Cardiac septum (tissue), 1 donor: ENCODE measurements around the gene MLLT10. TPM values are rescaled to one million over a fixed set of nuclear protein-coding genes. Genes with fewer than 3 reads are reported as not detected.

Experiments
- DNase-seq: peaks from one replicate; pipeline ENCODE4 v3.0.0-alpha.2; 2020; ENCODE audit warnings: low spot score
- intact Hi-C: fragments of 100-400 bp; cut with DNase I; formaldehyde crosslinking; loops from one replicate; pipeline ENCODE4 v1.14.0; 2022
- total RNA-seq: library from RNA; stranded (reverse); fragmentation: NEBNext Ultra II Directional; extraction: Animal tissue kit (Norgen Biotek cat#: 25700); gene quantifications from one replicate; pipeline ENCODE4 v1.2.1, GENCODE V29; 2021
- donor health status: DM: no; HTN: no; CAD: no.

Gene MLLT10
- total RNA-seq, 1 donor from 2014 or later = 32.5 TPM

DNA sequence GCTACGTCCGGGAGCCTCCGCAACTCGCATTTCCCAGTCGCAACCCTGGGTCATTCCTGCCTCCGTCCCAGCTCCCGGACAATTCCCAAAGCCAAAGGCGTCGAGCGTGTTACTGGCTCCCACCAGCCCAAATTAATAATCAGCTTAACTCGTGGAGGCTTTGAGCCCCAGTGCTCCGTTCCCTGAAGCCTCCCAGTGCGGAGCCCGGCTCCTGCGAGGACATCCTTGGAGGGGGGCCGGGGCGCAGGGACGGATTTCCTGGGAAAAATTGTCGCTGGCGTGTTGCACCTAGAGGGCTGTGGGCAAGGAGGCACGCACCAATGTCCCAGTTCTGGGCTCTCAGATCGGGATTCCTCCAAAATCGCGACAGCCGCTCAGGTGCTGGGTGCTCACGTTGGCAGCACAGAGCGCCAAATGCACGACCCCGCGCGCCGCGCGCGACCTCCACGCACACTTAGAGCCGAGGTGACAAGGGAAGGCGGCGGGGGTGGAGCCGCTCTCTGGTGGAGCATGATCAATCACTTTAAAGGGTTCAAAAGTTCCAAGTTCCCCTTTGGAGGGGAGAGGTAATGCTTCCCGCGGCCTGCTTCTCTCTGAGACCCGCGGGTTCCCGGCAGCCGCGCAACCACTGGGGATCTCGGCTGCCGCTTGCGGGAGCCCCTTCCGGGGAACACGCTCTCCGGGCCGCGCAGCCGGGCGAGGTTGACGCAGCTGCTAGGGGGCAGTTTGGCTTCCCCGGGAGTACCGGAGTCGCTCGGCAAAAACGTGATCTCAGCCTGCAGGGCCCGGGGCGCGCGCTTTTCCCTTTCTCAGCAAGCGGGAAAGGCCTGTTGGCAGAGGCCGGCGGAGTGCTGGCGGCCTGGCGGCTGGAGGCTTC is 34.1 kb upstream of the MLLT10 start:
- intact Hi-C loops = loop anchor here (10.0 kb wide), 3 partner anchors 135 to 455 kb away; no protein-coding TSS in a partner anchor
- DNase-seq = no peak

DNA sequence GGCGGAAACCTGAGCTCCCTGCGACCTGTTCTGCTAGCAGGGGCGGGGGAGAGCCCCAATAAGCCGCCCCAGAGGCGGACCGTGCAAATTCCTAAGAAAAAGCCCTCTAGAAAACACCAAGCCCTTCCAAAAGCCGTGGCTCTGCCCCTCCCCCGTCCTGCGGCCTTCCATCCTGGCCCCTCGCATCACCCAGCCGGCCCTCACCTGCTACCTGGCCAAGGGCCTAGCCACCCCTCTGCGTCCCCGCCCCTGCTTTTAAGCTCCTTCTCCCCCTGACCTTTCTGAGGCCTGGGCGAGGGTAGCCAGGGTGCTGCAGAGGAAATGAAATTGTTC is 33.5 kb upstream of the MLLT10 start:
- DNase-seq = no peak
- intact Hi-C loops = no loop called here

DNA sequence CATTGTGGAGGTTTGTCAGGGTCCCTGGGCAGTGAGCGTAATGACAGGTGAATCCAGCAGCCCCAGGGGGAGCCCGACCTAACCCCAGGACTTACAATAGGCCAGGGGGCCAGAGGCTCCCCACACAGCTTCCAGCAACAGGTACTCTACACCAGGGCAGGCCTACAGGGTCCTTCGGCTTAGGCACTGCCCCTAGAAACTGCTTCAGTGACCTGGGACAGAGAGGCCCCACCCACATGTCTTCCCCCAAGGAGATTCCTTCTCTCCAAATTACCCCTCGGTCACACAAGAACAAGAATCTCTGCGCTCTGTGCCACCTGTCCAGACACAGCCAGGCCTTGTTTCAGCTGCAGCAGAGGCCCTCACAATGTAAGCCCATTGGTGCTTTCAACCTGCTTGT is 32.9 kb upstream of the MLLT10 start:
- intact Hi-C loops = no loop called here
- DNase-seq = no peak

DNA sequence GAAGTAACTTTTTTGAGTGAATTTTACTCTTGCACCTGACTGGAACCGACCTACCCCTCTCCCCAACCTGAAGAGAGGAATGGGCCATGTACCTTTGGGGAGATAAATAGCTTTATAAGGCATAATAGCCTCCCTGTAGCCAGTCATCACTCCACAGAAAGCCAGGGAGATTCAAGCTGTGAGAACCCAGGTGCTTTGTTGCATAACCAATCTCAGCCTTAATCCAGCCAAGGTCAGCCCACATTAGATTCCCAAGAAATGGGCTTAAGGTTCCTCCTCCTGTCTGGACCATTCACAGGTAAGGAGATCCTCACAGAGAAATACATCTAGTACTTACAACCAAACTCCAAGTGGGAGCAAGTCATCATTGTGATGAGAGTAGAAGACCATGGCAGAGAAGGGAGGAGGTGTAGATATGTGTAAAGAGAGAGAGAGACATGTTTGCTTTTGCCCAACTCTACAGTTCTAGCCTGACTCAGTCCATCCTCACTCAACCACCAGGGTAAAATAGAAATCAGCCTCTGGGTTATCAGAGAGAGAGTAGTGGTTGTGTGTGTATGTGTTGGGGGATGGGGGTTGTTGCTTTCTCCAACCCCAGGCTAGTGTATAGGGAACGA is 32.2 kb upstream of the MLLT10 start:
- DNase-seq = no peak
- intact Hi-C loops = no loop called here

DNA sequence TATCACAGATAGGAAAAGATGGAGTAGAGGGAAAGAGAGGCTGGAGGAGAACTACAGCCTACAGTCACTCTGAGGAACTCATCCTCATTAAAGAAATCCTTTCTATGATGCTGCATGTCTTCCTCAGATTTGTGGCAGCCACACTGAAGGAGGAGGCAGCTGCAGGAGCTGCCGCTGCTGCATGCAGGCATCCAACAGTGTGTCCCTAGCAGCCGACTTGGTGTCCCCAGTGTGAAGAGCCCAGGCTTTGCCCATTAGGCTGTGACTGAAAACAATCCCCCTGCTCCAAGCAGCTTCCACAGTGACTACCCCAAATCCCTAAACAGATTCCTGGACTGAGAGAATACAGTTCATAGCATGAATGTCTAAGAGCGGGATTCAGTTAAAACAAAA is 31.7 kb upstream of the MLLT10 start:
- no peak for DNase-seq
- intact Hi-C loops = no loop called here

DNA sequence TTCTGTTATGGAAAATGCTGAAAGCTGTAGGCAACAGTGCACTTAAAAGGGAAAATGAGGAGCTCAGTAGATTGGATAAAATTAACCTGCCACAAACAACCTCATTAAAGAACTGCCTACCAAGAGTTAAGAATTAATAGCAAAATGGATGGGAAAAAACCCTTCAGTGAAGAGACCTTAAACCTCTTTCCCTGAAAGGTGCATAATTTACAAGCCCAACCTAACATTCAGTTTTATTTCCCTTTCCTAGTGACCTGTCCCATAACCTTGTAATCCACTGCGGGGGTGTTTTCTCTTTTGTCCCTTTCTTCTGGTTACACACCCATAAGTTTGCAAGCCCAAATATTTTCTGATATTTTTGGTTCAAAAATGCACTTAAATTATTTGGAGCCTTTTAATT is 30.5 kb upstream of the MLLT10 start:
- no peak for DNase-seq
- intact Hi-C loops = no loop called here

DNA sequence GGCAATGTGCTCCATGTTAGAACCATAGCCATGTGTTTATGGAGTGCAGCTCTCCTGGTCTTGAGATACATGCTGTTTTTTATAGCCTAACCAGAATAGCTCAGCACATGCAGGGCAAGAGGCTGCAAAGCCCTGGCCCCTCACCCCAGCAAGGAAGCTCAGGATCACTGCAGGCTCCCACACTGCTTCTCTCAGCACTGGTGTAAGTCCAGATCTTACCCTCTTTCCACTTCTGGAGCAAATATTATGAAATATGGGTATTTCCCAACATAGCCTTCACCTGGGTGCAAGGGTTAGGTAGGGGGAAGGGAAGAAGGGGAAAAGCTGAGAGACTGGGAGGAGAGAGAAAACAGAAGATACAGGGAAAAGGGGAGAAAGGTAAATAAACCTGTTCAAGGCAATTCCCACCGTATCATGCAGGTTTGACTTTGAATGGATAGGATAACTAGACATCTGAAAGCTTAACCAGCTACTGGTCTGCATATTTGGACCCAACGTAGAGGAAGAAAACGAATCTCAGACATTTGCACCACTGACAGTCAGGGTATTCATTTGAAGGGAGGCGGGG is 28.2 kb upstream of the MLLT10 start:
- DNase-seq = no peak
- intact Hi-C loops = no loop called here

DNA sequence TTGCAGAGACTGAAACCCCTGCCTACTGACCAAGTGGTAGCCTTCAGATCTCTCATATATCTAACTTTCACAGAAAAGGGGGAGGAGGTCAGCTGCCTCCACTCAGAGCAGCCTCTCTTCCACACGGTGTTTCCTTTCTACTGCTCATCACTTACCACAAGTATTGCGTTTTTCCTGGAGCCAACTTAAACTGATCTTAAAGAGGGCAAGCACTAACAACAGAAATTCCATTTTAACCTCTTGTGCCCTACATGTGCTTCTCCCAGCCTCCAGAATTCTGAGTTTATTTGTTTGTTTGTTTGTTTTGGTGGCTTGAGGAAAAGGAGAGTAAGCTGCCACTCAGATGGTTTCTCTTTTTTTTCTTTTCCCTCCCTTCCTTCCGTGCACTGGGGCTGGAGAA is 27.7 kb upstream of the MLLT10 start:
- intact Hi-C loops = no loop called here
- DNase-seq = no peak

DNA sequence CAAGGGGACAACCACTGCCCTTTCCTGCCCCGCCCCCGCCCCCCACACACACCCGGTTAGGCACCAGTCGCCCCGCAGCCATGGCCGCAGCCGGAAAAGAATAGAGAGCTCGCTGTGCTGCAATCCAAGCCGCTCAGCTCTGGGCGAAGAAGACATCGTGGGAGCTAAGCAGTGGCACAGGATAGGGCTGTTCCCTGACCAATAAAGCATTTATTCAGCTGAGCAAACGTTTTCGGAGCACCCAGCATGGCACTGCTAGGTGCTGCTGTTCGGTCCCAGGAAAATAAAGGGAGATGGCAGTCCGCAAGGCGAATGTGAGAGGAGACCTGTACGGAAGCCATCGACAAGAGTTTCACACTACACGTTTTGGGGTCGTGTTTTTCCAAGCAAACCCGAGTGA is 26.9 kb upstream of the MLLT10 start:
- intact Hi-C loops = no loop called here
- DNase-seq = no peak

DNA sequence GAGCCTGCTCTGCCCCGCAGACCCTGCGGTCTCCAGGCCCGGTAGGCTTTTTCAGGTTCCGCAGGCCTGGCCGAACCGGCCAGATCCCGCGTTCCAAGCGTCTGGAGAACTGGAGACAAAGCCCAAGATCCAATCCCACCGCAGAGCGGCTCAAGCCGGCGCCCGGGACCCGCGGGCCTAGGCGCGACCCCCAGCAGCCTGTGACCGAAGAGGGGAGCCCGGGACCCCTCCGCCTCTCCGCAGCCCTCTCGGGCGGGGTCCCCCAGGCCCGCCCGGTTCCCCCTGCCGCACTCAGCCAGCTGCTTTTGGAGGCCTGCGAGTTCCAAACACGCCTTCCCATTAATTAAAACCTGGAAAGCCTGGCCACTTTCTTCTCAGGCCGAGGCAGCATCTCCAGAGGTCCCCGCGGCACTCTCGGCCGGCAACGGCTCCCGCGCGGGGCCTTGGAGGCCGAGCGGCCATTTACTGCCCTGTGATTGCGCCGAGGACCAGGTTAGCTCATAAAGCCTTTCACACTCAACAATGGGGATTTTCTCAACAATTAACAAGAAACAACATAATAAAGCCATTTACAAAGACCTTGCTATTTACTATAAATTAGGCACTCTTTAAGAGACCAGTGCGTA is 25.2 kb upstream of the MLLT10 start:
- intact Hi-C loops = no loop called here
- DNase-seq = no peak

DNA sequence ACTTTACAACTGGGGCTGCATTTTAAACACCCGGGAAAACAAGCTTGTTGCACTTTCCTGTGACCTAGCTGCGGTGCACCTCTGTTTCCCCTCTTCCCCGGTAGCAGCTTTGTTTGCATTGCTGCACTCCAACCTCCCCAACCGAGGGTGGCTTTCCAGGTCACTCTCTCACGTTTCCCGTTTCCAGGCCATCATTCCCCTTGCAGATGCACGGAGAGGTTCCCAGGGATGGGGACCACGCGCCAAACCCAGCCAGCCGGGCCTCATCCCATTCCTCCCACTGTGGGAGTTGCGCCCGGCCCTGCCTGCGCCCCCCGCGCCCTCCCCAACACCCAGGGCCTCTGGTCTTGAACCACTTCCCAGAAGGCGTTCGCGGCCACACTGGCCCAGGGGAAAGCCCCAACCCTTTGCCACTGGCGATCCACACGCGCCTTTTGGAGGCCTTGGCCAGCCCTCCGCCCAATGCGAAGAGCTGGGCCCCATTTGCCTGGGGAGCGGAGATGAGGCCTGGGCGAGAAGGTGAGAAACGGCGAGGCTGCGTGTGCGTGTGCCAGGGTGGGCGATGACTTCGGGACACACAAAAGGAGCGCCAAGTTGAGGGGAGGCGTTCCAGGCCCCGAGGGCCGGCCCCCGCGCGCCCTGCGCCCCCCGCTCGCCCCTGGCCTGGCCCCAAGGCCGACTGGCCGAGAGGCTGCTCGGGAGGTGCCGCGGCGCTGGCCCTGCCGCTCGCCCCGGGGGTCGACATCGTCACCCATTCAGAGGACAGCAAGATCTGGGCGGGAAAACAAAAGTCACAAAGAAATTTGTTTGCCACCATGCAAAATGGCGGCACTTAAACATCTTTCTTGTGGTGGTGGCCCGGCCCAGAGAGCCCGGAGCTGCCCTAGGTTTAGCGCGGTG is 24.4 kb upstream of the MLLT10 start:
- intact Hi-C loops = no loop called here
- DNase-seq = no peak

DNA sequence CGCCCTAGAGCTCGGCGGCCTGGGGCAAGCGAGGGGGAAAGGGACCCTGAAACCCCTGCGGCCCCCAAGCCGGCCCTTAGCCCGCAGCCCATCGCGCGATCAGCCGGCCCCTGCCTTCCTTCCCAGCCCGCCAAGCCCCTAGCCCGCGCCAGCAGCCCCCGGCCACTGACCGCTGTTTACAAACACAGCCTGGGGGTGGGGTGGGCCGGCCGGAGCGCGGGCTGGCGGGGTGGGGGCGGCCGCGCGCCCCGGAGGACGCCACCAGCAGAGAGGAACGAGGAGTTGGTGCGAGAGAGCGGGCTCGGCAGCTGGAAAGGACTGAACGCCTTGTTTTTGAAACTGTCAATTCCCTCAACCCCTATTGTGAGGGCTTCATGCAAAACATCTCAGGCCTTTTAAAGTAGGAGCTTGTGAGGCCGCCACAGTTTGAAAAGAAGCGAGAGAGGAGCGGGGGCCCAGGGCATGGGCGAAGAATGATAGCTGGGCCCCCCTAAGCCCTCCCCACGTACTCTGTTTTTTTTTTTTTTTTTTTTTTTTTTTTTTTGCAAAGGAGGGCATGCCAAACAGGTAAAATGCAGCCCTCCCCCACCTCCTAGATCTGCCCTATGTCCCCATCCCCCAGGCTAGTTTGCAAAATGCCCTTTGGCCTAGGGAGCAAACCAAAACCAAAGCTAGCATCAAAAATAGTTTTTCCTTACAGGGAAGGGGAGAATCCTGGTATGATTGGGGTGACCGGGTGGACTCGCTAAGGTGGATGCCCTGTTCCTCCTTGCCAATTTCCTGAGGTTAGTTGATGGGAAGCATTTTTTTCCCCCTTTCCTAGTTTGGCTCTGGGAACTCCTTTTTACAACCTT is 23.6 kb upstream of the MLLT10 start:
- no peak for DNase-seq
- intact Hi-C loops = no loop called here

DNA sequence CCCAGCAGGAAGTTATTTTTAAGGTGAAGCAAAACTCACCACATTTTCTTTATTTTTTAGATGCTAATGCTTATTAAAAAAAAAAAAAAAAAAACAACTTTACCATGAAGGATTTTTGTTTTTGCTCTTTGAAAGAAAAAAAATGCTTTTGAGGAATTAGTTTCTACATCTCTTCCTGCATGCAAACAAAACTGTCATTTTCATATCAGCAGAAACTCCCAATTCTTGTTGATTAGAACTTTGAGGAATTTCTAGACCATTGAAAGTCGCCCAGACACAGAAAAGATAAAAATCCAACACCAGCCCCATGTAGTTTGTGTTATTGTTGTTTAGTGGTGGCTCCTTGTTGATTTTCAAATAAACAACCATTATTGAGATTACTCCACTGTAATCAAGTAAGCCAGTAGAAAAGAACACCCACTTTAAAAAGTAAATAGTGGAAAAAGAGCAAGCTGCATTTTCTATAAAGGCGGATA is 22.9 kb upstream of the MLLT10 start:
- intact Hi-C loops = no loop called here
- DNase-seq = no peak

DNA sequence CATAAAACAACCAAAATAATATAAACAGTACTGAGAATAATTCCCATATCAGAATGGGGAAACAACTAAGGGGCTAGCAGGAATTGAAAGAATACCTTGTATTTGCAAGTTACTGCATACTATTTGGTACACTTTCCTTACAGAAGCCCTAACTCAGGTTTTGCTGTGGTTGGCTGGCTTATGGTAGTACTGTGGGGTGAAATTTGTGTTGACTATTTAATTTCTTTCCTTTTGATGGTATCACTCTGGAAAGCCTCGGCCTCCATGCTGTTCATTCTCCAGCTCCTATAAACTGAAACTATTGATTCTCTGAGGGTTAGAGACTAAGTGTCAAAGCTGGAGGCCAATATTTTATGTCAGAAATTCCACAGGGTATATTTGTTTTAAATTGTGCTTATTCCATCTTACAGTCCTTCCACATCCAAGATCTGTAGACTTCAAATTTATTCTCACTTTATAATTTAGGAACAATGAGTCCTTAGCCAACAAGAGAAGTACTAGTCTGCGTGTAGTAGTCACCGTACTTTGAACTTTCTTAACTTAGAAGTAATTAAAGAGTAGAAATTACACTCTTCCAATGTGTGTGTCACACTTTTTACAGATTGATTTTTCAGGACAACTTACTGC is 22.0 kb upstream of the MLLT10 start:
- intact Hi-C loops = no loop called here
- DNase-seq = no peak

DNA sequence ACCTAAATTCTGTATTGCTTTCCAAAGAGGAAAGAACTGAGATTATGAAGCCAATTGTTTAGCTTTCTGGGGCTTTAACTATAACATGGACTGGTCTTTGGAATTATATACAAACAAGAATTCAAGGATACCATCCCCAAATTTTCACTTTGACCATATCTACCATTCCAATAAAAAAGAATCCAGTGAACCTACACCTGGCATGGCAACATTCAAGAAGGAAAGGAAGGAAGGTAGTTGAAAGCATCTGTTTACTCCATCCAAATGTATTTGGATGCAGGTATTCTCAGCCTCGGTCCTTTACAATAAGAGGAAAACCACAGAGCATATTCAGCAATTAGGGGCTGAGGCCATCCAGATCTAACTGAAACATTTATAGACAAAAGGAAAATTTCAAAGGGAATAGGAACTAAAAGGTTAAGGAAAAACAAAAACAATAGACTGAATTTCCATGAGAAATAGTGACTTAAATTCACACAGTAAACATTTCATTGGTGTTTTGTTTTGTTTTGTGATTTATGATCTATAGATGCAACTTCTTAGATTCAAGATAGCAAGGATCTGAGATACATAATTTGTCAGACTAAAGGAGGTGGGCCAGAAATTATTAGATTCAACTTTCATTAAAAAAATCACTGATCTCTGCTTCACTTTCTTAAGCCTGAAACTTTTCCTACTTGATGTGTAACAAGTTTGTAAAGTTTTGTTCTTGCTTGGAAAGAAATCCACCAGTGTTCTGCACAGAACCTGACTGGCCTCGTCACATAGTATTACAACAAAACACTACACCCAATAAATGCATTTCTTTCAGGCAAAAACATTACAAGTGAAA is 21.2 kb upstream of the MLLT10 start:
- no peak for DNase-seq
- intact Hi-C loops = no loop called here

DNA sequence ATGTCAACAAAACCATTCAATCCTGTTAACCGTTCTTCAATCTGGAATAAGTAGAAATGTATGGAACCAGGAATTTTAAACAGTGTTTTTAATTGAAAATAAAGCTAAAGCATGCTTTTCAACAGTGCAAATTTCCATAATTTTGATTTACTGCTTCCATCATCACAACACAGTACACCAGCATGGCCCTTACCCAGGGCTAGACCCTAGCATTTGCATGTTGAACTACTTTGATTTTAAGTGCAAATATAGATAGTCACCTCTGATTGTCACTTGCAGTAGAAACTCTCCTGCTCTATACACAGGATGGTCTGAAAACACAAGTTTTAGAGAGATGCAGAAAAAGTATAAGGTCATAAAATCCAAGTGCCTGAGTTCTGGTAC is 20.6 kb upstream of the MLLT10 start:
- DNase-seq = no peak
- intact Hi-C loops = no loop called here

DNA sequence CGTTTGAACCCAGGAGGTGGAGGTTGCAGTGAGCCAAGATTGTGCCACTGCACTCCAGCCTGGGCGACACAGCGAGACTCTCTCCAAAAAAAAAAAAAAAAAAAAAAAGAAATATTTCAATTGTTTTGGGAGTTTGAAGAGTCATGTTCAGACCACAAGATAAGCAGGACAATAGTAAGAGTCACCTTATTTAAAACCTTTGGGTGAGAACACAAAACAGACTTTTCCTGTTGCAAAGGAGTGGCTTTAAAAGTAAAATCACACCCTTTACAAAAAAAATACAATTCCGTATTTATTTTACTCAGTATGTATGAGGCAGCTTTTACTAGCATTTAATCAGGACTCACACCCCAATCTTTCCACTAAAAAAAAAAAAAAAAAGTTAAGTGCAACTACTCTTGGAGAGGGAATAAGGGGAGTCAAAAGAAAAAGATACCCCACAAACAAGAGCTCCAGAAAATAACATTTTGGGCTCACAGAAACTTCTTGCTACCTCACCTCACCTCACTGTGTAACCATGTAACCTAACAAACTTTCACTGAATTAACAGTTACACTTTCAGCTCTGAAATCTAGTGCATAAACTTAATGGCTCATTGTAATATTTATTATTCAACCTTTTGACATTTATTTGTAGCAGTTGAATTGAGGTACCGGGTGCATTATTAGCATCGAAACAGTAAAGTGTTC is 19.8 kb upstream of the MLLT10 start:
- DNase-seq = no peak
- intact Hi-C loops = no loop called here
